ENCODE measurements around the gene UQCRHL.
"Not testable (repeated sequence)": the region's sequence is repeated elsewhere in the genome, so short reads cannot be mapped to it uniquely, and the experiment has no call there.

Gene UQCRHL

GRCh38 chr1:15835205-15835740, 27.8 kb upstream of the UQCRHL start:
- DNase-seq, result no peak

GRCh38 chr1:15834406-15835204, 27.2 kb upstream of the UQCRHL start:
- peak; percentile 76 for DNase-seq

GRCh38 chr1:15833842-15834405, 26.5 kb upstream of the UQCRHL start:
- no peak for DNase-seq

GRCh38 chr1:15833069-15833679, 25.7 kb upstream of the UQCRHL start:
- no peak for DNase-seq

- no peak for DNase-seq
Observed at GRCh38 chr1:15830258-15830657, 22.8 kb upstream of the UQCRHL start.

GRCh38 chr1:15828931-15829330, 21.5 kb upstream of the UQCRHL start:
- DNase-seq, result not testable (repeated sequence)

GRCh38 chr1:15827567-15827966, 20.1 kb upstream of the UQCRHL start:
- DNase-seq, result not testable (repeated sequence)

GRCh38 chr1:15826810-15827507, 19.5 kb upstream of the UQCRHL start:
- DNase-seq, result no peak

- DNase-seq, result no peak
Observed at GRCh38 chr1:15825800-15826199, 18.4 kb upstream of the UQCRHL start.

- DNase-seq, result no peak
Observed at GRCh38 chr1:15820478-15820877, 13.0 kb upstream of the UQCRHL start.

- DNase-seq, result no peak
Observed at GRCh38 chr1:15816674-15817073, 9.2 kb upstream of the UQCRHL start.

GRCh38 chr1:15810073-15810472, 2.6 kb upstream of the UQCRHL start:
- no peak for DNase-seq

GRCh38 chr1:15808955-15809354, 1.5 kb upstream of the UQCRHL start:
- no peak for DNase-seq

- no peak for DNase-seq
Observed at GRCh38 chr1:15807121-15807520, 328 bp downstream of the UQCRHL start.

GRCh38 chr1:15804060-15804459, 3.4 kb downstream of the UQCRHL start:
- no peak for DNase-seq

- DNase-seq, result no peak
Observed at GRCh38 chr1:15803380-15803779, 4.1 kb downstream of the UQCRHL start.

GRCh38 chr1:15802234-15802965, 5.0 kb downstream of the UQCRHL start:
- DNase-seq, result no peak

- no peak for DNase-seq
Observed at GRCh38 chr1:15799928-15800835, 7.3 kb downstream of the UQCRHL start.

- DNase-seq, result no peak
Observed at GRCh38 chr1:15799004-15799867, 8.2 kb downstream of the UQCRHL start.

GRCh38 chr1:15797614-15798390, 9.6 kb downstream of the UQCRHL start:
- DNase-seq, result no peak
